H1 (cell line): ENCODE results near the gene PLAC9. TPM values are rescaled to one million over a fixed set of nuclear protein-coding genes. Genes with fewer than 3 reads are reported as not detected.
A peak's percentile ranks its signal among the peaks of the same experiment; 100 is the strongest.

ENCODE experiments used
- CTCF ChIA-PET: fragments of 300-600 bp; sonication (Branson Sonifier 250); formaldehyde crosslinking; loops from one replicate; lab custom pipeline; 2021; ENCODE audit not compliant: partially characterized antibody; lab: Charles Lee
- POLR2A ChIA-PET: fragments of 300-600 bp; sonication (Branson Sonifier 250); formaldehyde crosslinking; loops from one replicate; lab custom pipeline; 2021; ENCODE audit warnings: inconsistent platforms; ENCODE audit not compliant: partially characterized antibody; lab: Charles Lee
- DNase-seq, 2 experiments: peaks; one replicate each; pipeline versions ENCODE4 v3.0.0 to v3.0.0-alpha.2; 2010 to 2022; ENCODE audit warnings: low spot score in 2 of 2, low read depth in 1 of 2, mixed read lengths in 1 of 2
- FAIRE-seq: peaks from 2 replicates; lab custom pipeline; 2011; peaks lifted over from hg19 to GRCh38; lab: Jason Lieb, UNC
- H2AFZ ChIP-seq: 2 replicates; pipeline ENCODE4 v1.8.1; 2012; ENCODE audit warnings: low read length, inconsistent platforms
- H2AK5ac ChIP-seq: 2 replicates; pipeline ENCODE4 v1.6.1; 2013; ENCODE audit warnings: low read depth, low read length
- H2BK120ac ChIP-seq: replicated peaks from 2 replicates; pipeline ENCODE3; 2013; ENCODE audit warnings: low read depth, low read length, inconsistent platforms
- H2BK12ac ChIP-seq: 2 replicates; pipeline ENCODE4 v1.6.1; 2013; ENCODE audit warnings: low read depth, low read length
- H2BK15ac ChIP-seq: 2 replicates; pipeline ENCODE4 v1.6.1; 2013; ENCODE audit warnings: low read length
- H2BK20ac ChIP-seq: 2 replicates; pipeline ENCODE4 v1.6.1; 2013; ENCODE audit warnings: low read length
- H2BK5ac ChIP-seq: 2 replicates; pipeline ENCODE4 v1.6.1; 2013; ENCODE audit warnings: low read depth, low read length
- H3K14ac ChIP-seq: 2 replicates; pipeline ENCODE4 v1.6.1; 2013; ENCODE audit warnings: inconsistent platforms; ENCODE audit not compliant: insufficient read length
- H3K18ac ChIP-seq: 2 replicates; pipeline ENCODE4 v1.6.1; 2013; ENCODE audit warnings: low read length; ENCODE audit errors: extremely low read depth
- H3K23ac ChIP-seq: 2 replicates; pipeline ENCODE4 v1.6.1; 2013; ENCODE audit warnings: inconsistent platforms; ENCODE audit not compliant: insufficient read length
- H3K23me2 ChIP-seq: 2 replicates; pipeline ENCODE4 v1.6.1; 2013; ENCODE audit warnings: low read depth, low read length
- H3K27ac ChIP-seq: 2 replicates; pipeline ENCODE4 v1.6.1; 2011; ENCODE audit warnings: low read depth, low read length, inconsistent platforms
- H3K27me3 ChIP-seq, 4 experiments: replicated peaks in 1 of 4; 1 replicate in 1 of 4; 2 replicates in 3 of 4; pipeline versions ENCODE4 v1.6.1 to v1.8.1; 2011 to 2013; ENCODE audit warnings: low read length in 3 of 4, mild to moderate bottlenecking in 3 of 4, inconsistent platforms in 2 of 4, mixed read lengths in 2 of 4, moderate library complexity in 1 of 4; ENCODE audit not compliant: control insufficient read depth in 3 of 4, insufficient read depth in 3 of 4; ENCODE audit errors: extremely low read depth in 1 of 4
- H3K36me3 ChIP-seq, 4 experiments: 2 replicates each; pipeline versions ENCODE4 v1.6.1 to v1.8.1; 2011 to 2013; ENCODE audit warnings: mild to moderate bottlenecking in 4 of 4, low read length in 3 of 4, moderate library complexity in 2 of 4, control low read depth in 1 of 4, inconsistent platforms in 1 of 4; ENCODE audit not compliant: insufficient read depth in 4 of 4, control insufficient read depth in 2 of 4
- H3K4ac ChIP-seq: replicated peaks from 2 replicates; pipeline ENCODE3; 2013; ENCODE audit warnings: low read length, low read depth, mixed read lengths, inconsistent platforms; ENCODE audit not compliant: insufficient read length
- H3K4me1 ChIP-seq, 4 experiments: replicated peaks in 1 of 4; 1 replicate in 1 of 4; 2 replicates in 3 of 4; pipeline versions ENCODE4 v1.6.1 to v1.8.1; 2011 to 2013; ENCODE audit warnings: low read length in 3 of 4, inconsistent platforms in 2 of 4, mixed read lengths in 1 of 4; ENCODE audit not compliant: insufficient read depth in 4 of 4, control insufficient read depth in 3 of 4
- H3K4me2 ChIP-seq, 2 experiments: 2 replicates each; pipeline versions ENCODE4 v1.6.1 to v1.8.1; 2011 to 2013; ENCODE audit warnings: low read depth in 2 of 2, low read length in 2 of 2, control low read depth in 1 of 2, inconsistent platforms in 1 of 2, mild to moderate bottlenecking in 1 of 2; ENCODE audit not compliant: insufficient read depth in 1 of 2
- H3K4me3 ChIP-seq, 4 experiments: fragments of 200-600, 300-600 bp in 1 of 4; sonication (generic), shearing (Covaris generic), sonication (Bioruptor Twin) in 1 of 4; 2 replicates each; pipeline versions ENCODE4 v1.5.1 to v1.8.1; 2011 to 2016; ENCODE audit warnings: low read length in 4 of 4, low read depth in 3 of 4, control low read depth in 2 of 4, inconsistent platforms in 2 of 4, mild to moderate bottlenecking in 2 of 4, mixed read lengths in 1 of 4, moderate library complexity in 1 of 4; ENCODE audit not compliant: insufficient read depth in 2 of 4; ENCODE audit errors: extremely low read depth in 1 of 4
- H3K56ac ChIP-seq: replicated peaks from 2 replicates; pipeline ENCODE3; 2013; ENCODE audit warnings: low read depth, mild to moderate bottlenecking, mixed read lengths, low read length, inconsistent platforms; ENCODE audit not compliant: insufficient read length
- H3K79me1 ChIP-seq: 2 replicates; pipeline ENCODE4 v1.6.1; 2013; ENCODE audit warnings: low read depth, low read length, control low read depth
- H3K79me2 ChIP-seq, 2 experiments: 2 replicates each; pipeline versions ENCODE4 v1.6.1 to v1.8.1; 2012 to 2013; ENCODE audit warnings: low read length in 2 of 2, mild to moderate bottlenecking in 2 of 2, inconsistent platforms in 1 of 2; ENCODE audit not compliant: insufficient read depth in 2 of 2, control insufficient read depth in 1 of 2
- H3K9ac ChIP-seq, 4 experiments: replicated peaks in 1 of 4; 1 replicate in 1 of 4; 2 replicates in 3 of 4; pipeline versions ENCODE4 v1.6.1 to v1.8.1; 2011 to 2013; ENCODE audit warnings: low read depth in 3 of 4, low read length in 3 of 4, control low read depth in 2 of 4, mild to moderate bottlenecking in 2 of 4, moderate library complexity in 2 of 4, inconsistent platforms in 1 of 4; ENCODE audit errors: extremely low read depth in 1 of 4
- H3K9me3 ChIP-seq, 2 experiments: 2 replicates each; pipeline versions ENCODE4 v1.6.1 to v1.8.1; 2012 to 2013; ENCODE audit warnings: mild to moderate bottlenecking in 2 of 2, moderate library complexity in 2 of 2, control low read depth in 1 of 2, inconsistent platforms in 1 of 2, low read depth in 1 of 2, low read length in 1 of 2, mixed read lengths in 1 of 2; ENCODE audit not compliant: insufficient read depth in 2 of 2
- H4K20me1 ChIP-seq, 2 experiments: replicated peaks in 1 of 2; 2 replicates each; pipeline versions ENCODE3 to v1.8.1; 2011 to 2013; ENCODE audit warnings: inconsistent platforms in 2 of 2, low read length in 2 of 2, mild to moderate bottlenecking in 1 of 2; ENCODE audit not compliant: insufficient read depth in 2 of 2, control insufficient read depth in 1 of 2
- H4K5ac ChIP-seq: 2 replicates; pipeline ENCODE4 v1.6.1; 2013; ENCODE audit warnings: low read length, low read depth, mixed read lengths, inconsistent platforms; ENCODE audit not compliant: insufficient read length
- H4K8ac ChIP-seq: 2 replicates; pipeline ENCODE4 v1.8.0; 2013; ENCODE audit warnings: mild to moderate bottlenecking, moderate library complexity, low read length, inconsistent platforms; ENCODE audit not compliant: insufficient read depth; ENCODE audit errors: extremely low read depth
- H4K91ac ChIP-seq: replicated peaks from 2 replicates; pipeline ENCODE3; 2013; ENCODE audit warnings: low read length, mixed read lengths, inconsistent platforms; ENCODE audit not compliant: insufficient read length
- KDM5A ChIP-seq: fragments of 200-600 bp; IDR thresholded peaks from 2 replicates; pipeline ENCODE4 v1.7.1; 2012; ENCODE audit warnings: mild to moderate bottlenecking, low read length, inconsistent platforms, mixed read lengths
- WGBS, 2 experiments: shearing (Covaris generic) in 1 of 2; methylation state at CpG; one replicate each; pipeline versions ENCODE4 v1.1.6 to v1.1.7; 2013 to 2015; ENCODE audit warnings: low lambda C conversion rate in 2 of 2, mixed read lengths in 2 of 2, inconsistent platforms in 1 of 2, low coverage in 1 of 2, missing lambda C conversion rate in 1 of 2; ENCODE audit not compliant: insufficient replicate concordance in 2 of 2, insufficient coverage in 1 of 2, insufficient read length in 1 of 2; ENCODE audit errors: extremely low coverage in 1 of 2, missing lambda C conversion rate in 1 of 2; 5-methylcytosine and 5-hydroxymethylcytosine counted together
- polyA plus RNA-seq, 7 experiments: library from polyadenylated mRNA; depleted of rRNA in 3 of 7; stranded (reverse) in 5 of 7; unstranded in 2 of 7; fragments of >200 nt in 5 of 7; fragments of 200-250 nt in 2 of 7; gene quantifications; 1 replicate in 5 of 7; 2 replicates in 1 of 7; 4 replicates in 1 of 7; pipeline versions ENCODE4 v1.2.1 to v1.2.3, GENCODE V29; 2011 to 2013; ENCODE audit warnings: missing spikeins in 2 of 7, mixed read lengths in 2 of 7
- total RNA-seq: library from RNA; stranded (reverse); fragmentation: NEBNext Ultra II Directional; extraction: Animal tissue kit (Norgen Biotek cat#: 25700); gene quantifications from 2 replicates; pipeline ENCODE4 v1.2.1, GENCODE V29; 2021

PLAC9 gene
- total and polyA plus RNA-seq, 2 of the 8 experiments (the other 6 are each of a cell fraction or from before 2014, with no cell fraction given) = 8.4 to 16.7 TPM

- ChIA-PET CTCF (interaction anchor here (0.8 to 1.2 kb wide), 3 partner anchors 16 to 24 kb away, joined by 3 to 4 read pairs (median 3); no protein-coding TSS in a partner anchor), POLR2A (interaction anchor here (0.9 to 1.2 kb wide), 2 partner anchors 10 to 12 kb away, joined by 3 read pairs; no protein-coding TSS in a partner anchor)
- no peak overlapping the region for H3K56ac ChIP-seq
- H2BK5ac ChIP-seq = no peak overlapping the region
- no peak for FAIRE-seq
- H3K23ac ChIP-seq = no peak overlapping the region
- no peak overlapping the region for H2AFZ ChIP-seq
- H3K23me2 ChIP-seq = no peaks in the 10 kb centered on the region
- H3K27me3 ChIP-seq = no peaks in the 10 kb centered on the region
- H3K18ac ChIP-seq = no peak overlapping the region
- peaks cover 2% of the 10 kb centered on the region; the same call in 1 of the 2 replicates for H3K79me1 ChIP-seq
- H3K4me1 ChIP-seq = peaks cover 0 to 12% (median 4%) of the 10 kb centered on the region in 4 experiments; a peak in 3 of 7 replicates
- H3K4ac ChIP-seq = no peak overlapping the region
- no peak overlapping the region for H2BK12ac ChIP-seq
- no peaks in the 10 kb centered on the region for H3K36me3 ChIP-seq
- no peak for TF ChIP-seq KDM5A
- DNase-seq = no peak
- H3K14ac ChIP-seq = no peak overlapping the region
- no peak overlapping the region; the same call in 1 of the 2 replicates for H4K8ac ChIP-seq
- no peak overlapping the region for H3K27ac ChIP-seq
- H4K20me1 ChIP-seq = peaks cover 5 to 6% of the 10 kb centered on the region in 2 experiments
- no peak overlapping the region for H2BK120ac ChIP-seq
- no peak overlapping the region for H2BK15ac ChIP-seq
- no peak overlapping the region for H4K5ac ChIP-seq
- H4K91ac ChIP-seq = peak overlapping the region; percentile 40
- no peak overlapping the region for H3K4me3 ChIP-seq
- H2BK20ac ChIP-seq = no peak overlapping the region
- H3K4me2 ChIP-seq = no peak overlapping the region
- H3K79me2 ChIP-seq = peaks cover 0 to 27% of the 10 kb centered on the region in 2 experiments; a peak in 3 of 4 replicates
- H2AK5ac ChIP-seq = no peak overlapping the region; the same call in 1 of the 2 replicates
- 79% methylated on average over 16 of the region's 16 CpGs; no CpG with 5 or more reads in 1 of the 2 experiments for WGBS, 2 experiments
- no peaks in the 10 kb centered on the region for H3K9me3 ChIP-seq
- no peak overlapping the region for H3K9ac ChIP-seq
Measured at GRCh38 chr10:80191589-80192270, 59.2 kb downstream of the PLAC9 start.
